Purkinje cell (primary cell): ENCODE results near the gene LOXL1. TPM values are rescaled to one million over a fixed set of nuclear protein-coding genes. Genes with fewer than 3 reads are reported as not detected.

Source experiments
- polyA plus RNA-seq: library from polyadenylated mRNA; unstranded; fragments of >200 nt; fragmentation: Nextera tagmentation; gene quantifications from 2 replicates; pipeline ENCODE4 v1.2.1, GENCODE V29; 2014

Gene LOXL1, protein sequence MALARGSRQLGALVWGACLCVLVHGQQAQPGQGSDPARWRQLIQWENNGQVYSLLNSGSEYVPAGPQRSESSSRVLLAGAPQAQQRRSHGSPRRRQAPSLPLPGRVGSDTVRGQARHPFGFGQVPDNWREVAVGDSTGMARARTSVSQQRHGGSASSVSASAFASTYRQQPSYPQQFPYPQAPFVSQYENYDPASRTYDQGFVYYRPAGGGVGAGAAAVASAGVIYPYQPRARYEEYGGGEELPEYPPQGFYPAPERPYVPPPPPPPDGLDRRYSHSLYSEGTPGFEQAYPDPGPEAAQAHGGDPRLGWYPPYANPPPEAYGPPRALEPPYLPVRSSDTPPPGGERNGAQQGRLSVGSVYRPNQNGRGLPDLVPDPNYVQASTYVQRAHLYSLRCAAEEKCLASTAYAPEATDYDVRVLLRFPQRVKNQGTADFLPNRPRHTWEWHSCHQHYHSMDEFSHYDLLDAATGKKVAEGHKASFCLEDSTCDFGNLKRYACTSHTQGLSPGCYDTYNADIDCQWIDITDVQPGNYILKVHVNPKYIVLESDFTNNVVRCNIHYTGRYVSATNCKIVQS
- polyA plus RNA-seq, result 2.2 TPM in 1 of 2 replicates, not detected in the other

DNA sequence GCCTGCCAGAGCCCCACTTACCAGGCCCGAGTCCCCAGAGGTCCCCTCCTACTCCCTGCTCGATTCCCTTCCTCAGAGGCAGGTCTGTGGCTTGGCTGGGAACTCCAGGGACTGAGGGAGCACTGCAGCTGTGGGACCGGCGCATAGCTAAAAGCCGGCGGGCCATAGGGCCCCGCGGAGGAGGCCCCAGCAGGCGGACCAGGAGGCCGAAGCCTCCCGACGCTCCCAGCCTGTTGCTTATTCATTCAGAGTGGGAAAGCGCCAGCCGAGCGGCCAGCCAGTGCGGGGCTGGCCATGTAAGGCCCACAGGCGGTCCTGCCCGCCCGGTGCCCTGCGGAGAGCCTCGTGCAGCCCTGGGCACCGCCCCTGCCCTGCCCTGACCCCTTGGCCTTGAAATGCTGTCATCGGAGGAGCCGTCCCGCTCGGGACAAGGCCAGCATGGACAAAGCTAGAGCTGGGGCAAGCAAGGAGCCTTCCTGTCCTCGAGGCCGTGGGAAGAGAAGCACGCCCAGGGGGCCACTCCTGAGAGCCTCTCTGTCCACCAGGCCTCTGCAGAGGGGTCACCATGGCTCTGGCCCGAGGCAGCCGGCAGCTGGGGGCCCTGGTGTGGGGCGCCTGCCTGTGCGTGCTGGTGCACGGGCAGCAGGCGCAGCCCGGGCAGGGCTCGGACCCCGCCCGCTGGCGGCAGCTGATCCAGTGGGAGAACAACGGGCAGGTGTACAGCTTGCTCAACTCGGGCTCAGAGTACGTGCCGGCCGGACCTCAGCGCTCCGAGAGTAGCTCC is at the start of gene LOXL1:
Gene LOXL1, plus strand, starts transcription at position 244 of the 784 bp plus-strand sequence. Its CDS starts 322 bp downstream, at position 566.

DNA sequence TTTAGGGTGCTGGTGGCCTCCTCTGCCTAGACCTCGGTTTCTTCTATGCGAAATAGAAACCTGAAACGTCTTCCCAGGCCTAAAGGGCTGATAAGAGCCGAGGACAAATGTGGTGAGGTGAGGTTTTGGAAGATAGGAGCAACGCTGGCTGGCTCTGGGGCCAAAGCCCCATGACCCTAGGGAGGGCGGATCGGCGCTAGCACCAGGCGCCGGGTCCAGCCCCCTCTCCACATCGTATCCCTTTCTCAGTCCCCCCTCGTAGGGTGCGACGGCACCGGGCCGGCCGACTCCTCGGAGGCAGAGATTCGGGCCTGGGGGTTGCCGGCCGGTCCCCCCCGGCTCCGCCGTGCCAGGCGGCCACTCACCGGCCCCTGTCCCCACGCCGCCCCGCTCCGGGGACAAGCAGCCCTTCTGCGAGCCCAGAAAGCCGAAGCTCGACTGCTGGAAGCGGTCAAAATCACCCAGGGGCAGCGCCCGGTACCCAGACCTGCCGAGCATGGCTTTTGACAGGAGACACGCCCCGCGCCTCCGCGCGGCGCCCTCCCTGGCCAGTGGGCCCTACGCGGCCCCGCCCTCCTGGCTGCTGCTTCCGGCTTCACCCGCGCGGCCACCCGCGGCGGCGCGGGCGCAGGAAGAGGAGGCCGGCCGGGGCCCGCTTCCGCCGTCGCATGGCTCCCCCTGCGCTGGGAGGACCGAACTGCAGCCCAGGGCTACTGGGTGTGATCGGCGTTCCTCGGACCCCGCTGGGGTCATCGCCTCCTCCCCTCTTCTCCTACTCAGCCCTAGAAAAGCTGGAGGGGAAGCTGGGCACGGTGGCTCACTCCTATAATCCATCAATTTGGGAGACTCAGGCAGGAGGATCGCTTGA is 65.7 kb downstream of the LOXL1 start, which contains the start of gene STOML1:
Gene STOML1, minus strand, starts transcription at position 570 of the 868 bp plus-strand sequence. Its CDS starts 72 bp downstream, at position 498.

DNA sequence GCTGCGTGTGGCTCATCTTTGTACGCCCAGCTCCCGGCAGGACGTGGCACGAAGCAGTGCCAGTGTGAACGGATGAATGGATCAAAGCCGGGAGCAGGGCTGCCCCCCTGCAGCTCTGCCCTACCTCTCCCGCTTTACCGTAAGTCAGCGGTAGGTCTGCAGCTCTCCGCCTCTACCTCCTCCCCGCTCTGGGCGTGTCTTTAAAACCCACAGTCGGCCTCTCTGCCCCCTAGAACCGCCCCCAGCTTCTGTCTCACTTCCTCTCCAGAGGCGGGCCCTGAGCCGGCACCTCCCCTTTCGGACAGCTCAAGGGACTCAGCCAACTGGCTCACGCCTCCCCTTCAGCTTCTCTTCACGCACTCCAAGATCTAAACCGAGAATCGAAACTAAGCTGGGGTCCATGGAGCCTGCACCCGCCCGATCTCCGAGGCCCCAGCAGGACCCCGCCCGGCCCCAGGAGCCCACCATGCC is 68.2 kb downstream of the LOXL1 start, which contains the start of gene PML:
Gene PML, plus strand, starts transcription at position 304 of the 471 bp plus-strand sequence. Its CDS starts 97 bp downstream, at position 401.

Other genes starting within 250 kb of the LOXL1 start
- 1.3 and 2.0 TPM in 2 replicates for gene CD276, start 242.1 kb upstream of the LOXL1 start, polyA plus RNA-seq
- 1.6 and 3.0 TPM in 2 replicates for gene INSYN1, start 173.1 kb upstream of the LOXL1 start, polyA plus RNA-seq
- gene TBC1D21, start 52.9 kb upstream of the LOXL1 start, polyA plus RNA-seq, result not detected in 2 replicates
- 4.2 and 8.7 TPM in 2 replicates for gene STOML1, start 65.8 kb downstream of the LOXL1 start, polyA plus RNA-seq
- gene PML, start 68.3 kb downstream of the LOXL1 start, polyA plus RNA-seq, result 1.5 and 4.8 TPM in 2 replicates
- not detected in 2 replicates for gene GOLGA6A, start 156.1 kb downstream of the LOXL1 start, polyA plus RNA-seq
- 0.23 TPM in 1 of 2 replicates, not detected in the other for gene ISLR2, start 204.1 kb downstream of the LOXL1 start, polyA plus RNA-seq
- 1.6 and 3.0 TPM in 2 replicates for gene ISLR, start 247.2 kb downstream of the LOXL1 start, polyA plus RNA-seq